Activated CD4-positive, alpha-beta T cell treated with anti-CD3 and anti-CD28 coated beads, Interleukin-2, amount 50 U/mL, for 24 hours (primary cell): ENCODE measurements around the gene CDH12.
"Not testable (repeated sequence)": the region's sequence is repeated elsewhere in the genome, so short reads cannot be mapped to it uniquely, and the experiment has no call there.

Experiments used
- DNase-seq, 2 donors: peaks; one replicate each; pipeline ENCODE4 v3.0.0-alpha.2; 2020; ENCODE audit warnings: low read depth in 1 of 2, low spot score in 1 of 2

The CDH12 gene

GRCh38 chr5:22662391-22662790 lies 190.8 kb downstream of the CDH12 start:
- DNase-seq: no peak

GRCh38 chr5:22651355-22651754 lies 201.8 kb downstream of the CDH12 start:
- DNase-seq: no peak

- no peak for DNase-seq
These were observed 202.6 kb downstream of the CDH12 start for GRCh38 chr5:22650511-22650910.

- no peak for DNase-seq
These were observed 204.1 kb downstream of the CDH12 start for GRCh38 chr5:22649074-22649473.

GRCh38 chr5:22644859-22645258 lies 208.3 kb downstream of the CDH12 start:
- no peak for DNase-seq

GRCh38 chr5:22643356-22643755 lies 209.8 kb downstream of the CDH12 start:
- DNase-seq: no peak

GRCh38 chr5:22631683-22632082 lies 221.5 kb downstream of the CDH12 start:
- no peak for DNase-seq

GRCh38 chr5:22627029-22627428 lies 226.1 kb downstream of the CDH12 start:
- DNase-seq: no peak

GRCh38 chr5:22625451-22625850 lies 227.7 kb downstream of the CDH12 start:
- DNase-seq: no peak

GRCh38 chr5:22621084-22621483 lies 232.1 kb downstream of the CDH12 start:
- no peak for DNase-seq

- no peak for DNase-seq
These were observed 237.2 kb downstream of the CDH12 start for GRCh38 chr5:22615964-22616363.

- no peak for DNase-seq
These were observed 238.6 kb downstream of the CDH12 start for GRCh38 chr5:22614486-22615094.

- DNase-seq: no peak
These were observed 240.2 kb downstream of the CDH12 start for GRCh38 chr5:22612928-22613327.

GRCh38 chr5:22611327-22611726 lies 241.8 kb downstream of the CDH12 start:
- no peak for DNase-seq

- not testable (repeated sequence) for DNase-seq
These were observed 245.6 kb downstream of the CDH12 start for GRCh38 chr5:22607498-22607897.

- no peak for DNase-seq
These were observed 247.7 kb downstream of the CDH12 start for GRCh38 chr5:22605473-22605872.

- DNase-seq: no peak
These were observed 248.4 kb downstream of the CDH12 start for GRCh38 chr5:22604711-22605110.

- DNase-seq: no peak
These were observed 254.3 kb downstream of the CDH12 start for GRCh38 chr5:22598796-22599195.

GRCh38 chr5:22596404-22596970 lies 256.7 kb downstream of the CDH12 start:
- no peak for DNase-seq

GRCh38 chr5:22594491-22594890 lies 258.7 kb downstream of the CDH12 start:
- DNase-seq: no peak

- no peak for DNase-seq
These were observed 259.6 kb downstream of the CDH12 start for GRCh38 chr5:22593592-22593991.

- DNase-seq: no peak
These were observed 261.7 kb downstream of the CDH12 start for GRCh38 chr5:22591461-22591860.

- no peak for DNase-seq
These were observed 262.4 kb downstream of the CDH12 start for GRCh38 chr5:22590677-22591268.
